Measurements from ENCODE around the gene TEX10.

DNA sequence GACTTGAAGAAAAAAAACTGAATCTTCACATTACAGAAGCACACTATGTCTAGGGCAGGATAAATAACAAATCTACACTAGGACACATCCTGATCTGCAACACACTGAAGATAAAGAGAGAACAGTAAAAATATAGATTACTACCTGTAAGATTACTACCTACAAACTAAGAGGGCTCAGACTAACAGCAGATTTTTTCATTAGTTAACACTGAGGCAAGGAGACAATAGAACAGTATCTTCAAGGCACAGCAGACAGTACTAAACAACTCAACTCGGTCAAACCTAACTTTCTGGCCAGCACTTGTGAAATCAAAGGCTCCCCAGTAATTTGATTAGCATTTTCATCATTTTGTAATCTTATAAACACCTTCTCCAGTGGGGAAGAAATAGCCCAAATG is 46.5 kb downstream of the TEX10 start:
- TF ChIP-seq ZNF174 (tag by site-specific recombination; IDR thresholded peaks at IDR 0.05), result no peak
- TF ChIP-seq, protein P1, sequence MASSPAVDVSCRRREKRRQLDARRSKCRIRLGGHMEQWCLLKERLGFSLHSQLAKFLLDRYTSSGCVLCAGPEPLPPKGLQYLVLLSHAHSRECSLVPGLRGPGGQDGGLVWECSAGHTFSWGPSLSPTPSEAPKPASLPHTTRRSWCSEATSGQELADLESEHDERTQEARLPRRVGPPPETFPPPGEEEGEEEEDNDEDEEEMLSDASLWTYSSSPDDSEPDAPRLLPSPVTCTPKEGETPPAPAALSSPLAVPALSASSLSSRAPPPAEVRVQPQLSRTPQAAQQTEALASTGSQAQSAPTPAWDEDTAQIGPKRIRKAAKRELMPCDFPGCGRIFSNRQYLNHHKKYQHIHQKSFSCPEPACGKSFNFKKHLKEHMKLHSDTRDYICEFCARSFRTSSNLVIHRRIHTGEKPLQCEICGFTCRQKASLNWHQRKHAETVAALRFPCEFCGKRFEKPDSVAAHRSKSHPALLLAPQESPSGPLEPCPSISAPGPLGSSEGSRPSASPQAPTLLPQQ (tag by site-specific recombination; IDR thresholded peaks at IDR 0.05), result no peak
- no peak for TF ChIP-seq YY1 (tag by site-specific recombination; IDR thresholded peaks at IDR 0.05)
- TF ChIP-seq ZNF362 (tag by site-specific recombination; IDR thresholded peaks at IDR 0.05), result no peak
- TF ChIP-seq ZNF121 (tag by site-specific recombination; IDR thresholded peaks at IDR 0.05), result no peak
- no peak for TF ChIP-seq ZNF146 (tag by site-specific recombination; IDR thresholded peaks at IDR 0.05)
- no peak for TF ChIP-seq ZNF776 (tag by site-specific recombination; IDR thresholded peaks at IDR 0.05; ENCODE audit: borderline replicate concordance)
- no peak for TF ChIP-seq CTCF (tag by site-specific recombination; IDR thresholded peaks at IDR 0.05)
- TF ChIP-seq MZF1 (tag by site-specific recombination; IDR thresholded peaks at IDR 0.05; ENCODE audit: borderline replicate concordance), result no peak
- no peak for TF ChIP-seq ZNF664 (tag by site-specific recombination; IDR thresholded peaks at IDR 0.05)
- TF ChIP-seq EGR2 (tag by site-specific recombination; IDR thresholded peaks at IDR 0.05; ENCODE audit: low read depth), result no peak
